HepG2 (cell line): ENCODE results near the gene SLC22A31. TPM values are rescaled to one million over a fixed set of nuclear protein-coding genes. Genes with fewer than 3 reads are reported as not detected.

Experiments
- ARHGAP35 ChIP-seq: sonication (generic); formaldehyde crosslinking; IDR thresholded peaks from 2 replicates; pipeline ENCODE4 v1.9.0; 2022; ENCODE audit warnings: mild to moderate bottlenecking, inconsistent platforms, moderate library complexity, missing genetic modification reagents, borderline replicate concordance
- ATM ChIP-seq: fragments of 450-650 bp; IDR thresholded peaks from 2 replicates; pipeline ENCODE4 v1.7.1; 2017; ENCODE audit warnings: mild to moderate bottlenecking, borderline replicate concordance
- IKZF1 ChIP-seq: fragments of 450-650 bp; IDR thresholded peaks from 2 replicates; pipeline ENCODE4 v1.7.1; 2016
- IRX3 ChIP-seq: sonication (generic); formaldehyde crosslinking; IDR thresholded peaks from 2 replicates; pipeline ENCODE4 v1.8.1; 2023; ENCODE audit warnings: mild to moderate bottlenecking, low read depth, missing genetic modification reagents, borderline replicate concordance
- KDM3A ChIP-seq: IDR thresholded peaks from 2 replicates; pipeline ENCODE4 v1.6.1; 2018; ENCODE audit warnings: low read depth, missing compliant biosample characterization
- MBD4 ChIP-seq: IDR thresholded peaks from 2 replicates; pipeline ENCODE4 v1.6.1; 2012; ENCODE audit warnings: low read length, inconsistent platforms, borderline replicate concordance
- MYC ChIP-seq: sonication (generic); formaldehyde crosslinking; IDR thresholded peaks from 2 replicates; pipeline ENCODE4 v1.9.0; 2021; ENCODE audit warnings: missing genetic modification reagents, borderline replicate concordance
- PHF5A ChIP-seq: IDR thresholded peaks from one replicate; pipeline ENCODE4 v1.6.1; 2018; ENCODE audit warnings: low read depth, missing genetic modification reagents; ENCODE audit not compliant: unreplicated experiment
- SKI ChIP-seq: fragments of 450-650 bp; IDR thresholded peaks from one replicate; pipeline ENCODE4 v1.6.1; 2018; ENCODE audit warnings: mild to moderate bottlenecking; ENCODE audit not compliant: partially characterized antibody
- U2AF2 ChIP-seq: fragments of 200-400 bp; formaldehyde crosslinking; IDR thresholded peaks from 2 replicates; pipeline ENCODE4 v1.6.1; 2017; ENCODE audit warnings: low read depth, mild to moderate bottlenecking, low read length
- ZBTB38 ChIP-seq: sonication (generic); formaldehyde crosslinking; IDR thresholded peaks from 2 replicates; pipeline ENCODE4 v1.5.1; 2020; ENCODE audit warnings: mild to moderate bottlenecking, missing genetic modification reagents
- ZNF780A ChIP-seq: sonication (generic); formaldehyde crosslinking; IDR thresholded peaks from 2 replicates; pipeline ENCODE4 v1.8.0; 2022; ENCODE audit warnings: mild to moderate bottlenecking, missing genetic modification reagents, moderate library complexity
- polyA plus RNA-seq, 8 experiments: library from polyadenylated mRNA; depleted of rRNA in 3 of 8; stranded (reverse) in 7 of 8; unstranded in 1 of 8; fragments of >200 nt; fragmentation: Illumina TruSeq in 4 of 8; extraction: Trizol in 4 of 8; gene quantifications; 2 replicates each; pipeline versions ENCODE4 v1.2.1 to v1.2.3, GENCODE V29; 2011 to 2016; ENCODE audit warnings: low read depth in 4 of 8, missing spikeins in 1 of 8, mixed read lengths in 1 of 8; ENCODE audit not compliant: insufficient read depth in 1 of 8
- total RNA-seq, 5 experiments: library from RNA; depleted of rRNA; stranded (reverse); fragments of >200 nt; fragmentation: Illumina TruSeq; extraction: Trizol; gene quantifications; 2 replicates each; pipeline ENCODE4 v1.2.3, GENCODE V29; 2016; ENCODE audit warnings: low read depth in 1 of 5
- TF ChIP-seq, protein P1 (sequence below): sonication (generic); formaldehyde crosslinking; IDR thresholded peaks from 2 replicates; pipeline ENCODE4 v1.5.1; 2020; ENCODE audit warnings: missing genetic modification reagents, mild to moderate bottlenecking, borderline replicate concordance
- TF ChIP-seq, protein P2 (sequence below): IDR thresholded peaks from 2 replicates; pipeline ENCODE4 v1.4.0; 2020; ENCODE audit warnings: mild to moderate bottlenecking, missing genetic modification reagents
- TF ChIP-seq, protein P3 (sequence below): IDR thresholded peaks from 2 replicates; pipeline ENCODE4 v1.6.1; 2016; ENCODE audit warnings: mild to moderate bottlenecking
- TF ChIP-seq, protein P4 (sequence below): sonication (generic); formaldehyde crosslinking; IDR thresholded peaks from 2 replicates; pipeline ENCODE4 v1.4.0; 2020; ENCODE audit warnings: mild to moderate bottlenecking, missing genetic modification reagents

The SLC22A31 gene
- total and polyA plus RNA-seq, 2 of the 13 experiments (the other 11 are each of a cell fraction or from before 2014, with no cell fraction given): 67.3 to 83.3 TPM

DNA sequence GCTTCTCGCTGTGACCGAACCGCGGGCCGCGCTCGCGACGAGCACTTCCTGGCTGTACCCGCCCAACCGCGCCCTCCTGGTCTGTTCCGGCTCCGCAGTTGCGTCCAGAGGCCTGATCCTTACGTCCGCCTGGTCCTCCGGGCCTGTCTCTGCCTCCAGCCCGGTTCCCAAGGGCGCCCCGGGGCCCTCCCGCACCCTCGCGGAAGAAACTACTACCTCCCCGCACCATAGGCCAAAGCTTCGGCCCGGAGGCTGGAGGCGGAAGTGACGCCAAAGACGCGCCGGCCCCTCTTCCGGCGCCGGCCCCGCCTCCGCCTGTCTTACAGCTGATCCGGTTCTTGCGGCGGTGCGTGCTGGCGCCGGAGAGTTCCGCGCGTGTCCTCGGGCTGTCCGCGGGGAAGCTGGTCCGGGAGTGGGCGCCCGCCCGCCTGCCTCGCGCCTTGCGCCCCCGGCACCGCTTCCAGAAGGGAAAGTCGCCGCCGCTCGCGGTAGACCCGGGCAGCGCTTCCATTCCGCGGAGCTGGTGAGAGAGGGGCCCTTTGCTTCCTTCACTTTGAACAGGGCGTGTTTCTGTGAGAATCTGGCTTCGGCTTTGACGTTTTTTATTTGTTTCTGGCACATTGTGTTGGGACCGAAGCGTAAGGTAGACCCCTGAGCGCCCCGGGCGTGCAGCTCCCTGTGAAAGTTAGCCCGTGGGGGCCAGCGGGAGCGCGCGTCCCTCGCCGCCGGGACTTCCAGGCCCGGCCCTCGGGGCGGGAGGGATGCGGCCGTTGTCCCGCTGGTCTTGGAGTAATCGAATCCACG lies 17.3 kb upstream of the SLC22A31 start, which contains the start of gene ZNF778 (continued):
- TF ChIP-seq ZBTB38 (CRISPR knock-in tag) (peak; percentile 83; the same call in 1 of the 2 replicates), ZNF780A (CRISPR knock-in tag) (no peak), PHF5A (CRISPR knock-in tag) (no peak), ATM (no peak), IKZF1 (no peak), MYC (peak; percentile 88; the same call in 1 of the 2 replicates), KDM3A (CRISPR knock-in tag) (peak; percentile 96), IRX3 (no peak; the same call in 1 of the 2 replicates), ARHGAP35 (CRISPR knock-in tag) (peak; percentile 60), MBD4 (no peak), U2AF2 (no peak), SKI (no peak)
- TF ChIP-seq, protein P1, sequence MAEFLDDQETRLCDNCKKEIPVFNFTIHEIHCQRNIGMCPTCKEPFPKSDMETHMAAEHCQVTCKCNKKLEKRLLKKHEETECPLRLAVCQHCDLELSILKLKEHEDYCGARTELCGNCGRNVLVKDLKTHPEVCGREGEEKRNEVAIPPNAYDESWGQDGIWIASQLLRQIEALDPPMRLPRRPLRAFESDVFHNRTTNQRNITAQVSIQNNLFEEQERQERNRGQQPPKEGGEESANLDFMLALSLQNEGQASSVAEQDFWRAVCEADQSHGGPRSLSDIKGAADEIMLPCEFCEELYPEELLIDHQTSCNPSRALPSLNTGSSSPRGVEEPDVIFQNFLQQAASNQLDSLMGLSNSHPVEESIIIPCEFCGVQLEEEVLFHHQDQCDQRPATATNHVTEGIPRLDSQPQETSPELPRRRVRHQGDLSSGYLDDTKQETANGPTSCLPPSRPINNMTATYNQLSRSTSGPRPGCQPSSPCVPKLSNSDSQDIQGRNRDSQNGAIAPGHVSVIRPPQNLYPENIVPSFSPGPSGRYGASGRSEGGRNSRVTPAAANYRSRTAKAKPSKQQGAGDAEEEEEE: no peak; the same call in 1 of the 2 replicates
- TF ChIP-seq, protein P2, sequence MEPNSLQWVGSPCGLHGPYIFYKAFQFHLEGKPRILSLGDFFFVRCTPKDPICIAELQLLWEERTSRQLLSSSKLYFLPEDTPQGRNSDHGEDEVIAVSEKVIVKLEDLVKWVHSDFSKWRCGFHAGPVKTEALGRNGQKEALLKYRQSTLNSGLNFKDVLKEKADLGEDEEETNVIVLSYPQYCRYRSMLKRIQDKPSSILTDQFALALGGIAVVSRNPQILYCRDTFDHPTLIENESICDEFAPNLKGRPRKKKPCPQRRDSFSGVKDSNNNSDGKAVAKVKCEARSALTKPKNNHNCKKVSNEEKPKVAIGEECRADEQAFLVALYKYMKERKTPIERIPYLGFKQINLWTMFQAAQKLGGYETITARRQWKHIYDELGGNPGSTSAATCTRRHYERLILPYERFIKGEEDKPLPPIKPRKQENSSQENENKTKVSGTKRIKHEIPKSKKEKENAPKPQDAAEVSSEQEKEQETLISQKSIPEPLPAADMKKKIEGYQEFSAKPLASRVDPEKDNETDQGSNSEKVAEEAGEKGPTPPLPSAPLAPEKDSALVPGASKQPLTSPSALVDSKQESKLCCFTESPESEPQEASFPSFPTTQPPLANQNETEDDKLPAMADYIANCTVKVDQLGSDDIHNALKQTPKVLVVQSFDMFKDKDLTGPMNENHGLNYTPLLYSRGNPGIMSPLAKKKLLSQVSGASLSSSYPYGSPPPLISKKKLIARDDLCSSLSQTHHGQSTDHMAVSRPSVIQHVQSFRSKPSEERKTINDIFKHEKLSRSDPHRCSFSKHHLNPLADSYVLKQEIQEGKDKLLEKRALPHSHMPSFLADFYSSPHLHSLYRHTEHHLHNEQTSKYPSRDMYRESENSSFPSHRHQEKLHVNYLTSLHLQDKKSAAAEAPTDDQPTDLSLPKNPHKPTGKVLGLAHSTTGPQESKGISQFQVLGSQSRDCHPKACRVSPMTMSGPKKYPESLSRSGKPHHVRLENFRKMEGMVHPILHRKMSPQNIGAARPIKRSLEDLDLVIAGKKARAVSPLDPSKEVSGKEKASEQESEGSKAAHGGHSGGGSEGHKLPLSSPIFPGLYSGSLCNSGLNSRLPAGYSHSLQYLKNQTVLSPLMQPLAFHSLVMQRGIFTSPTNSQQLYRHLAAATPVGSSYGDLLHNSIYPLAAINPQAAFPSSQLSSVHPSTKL (CRISPR knock-in tag): peak; percentile 69
- TF ChIP-seq, protein P3, sequence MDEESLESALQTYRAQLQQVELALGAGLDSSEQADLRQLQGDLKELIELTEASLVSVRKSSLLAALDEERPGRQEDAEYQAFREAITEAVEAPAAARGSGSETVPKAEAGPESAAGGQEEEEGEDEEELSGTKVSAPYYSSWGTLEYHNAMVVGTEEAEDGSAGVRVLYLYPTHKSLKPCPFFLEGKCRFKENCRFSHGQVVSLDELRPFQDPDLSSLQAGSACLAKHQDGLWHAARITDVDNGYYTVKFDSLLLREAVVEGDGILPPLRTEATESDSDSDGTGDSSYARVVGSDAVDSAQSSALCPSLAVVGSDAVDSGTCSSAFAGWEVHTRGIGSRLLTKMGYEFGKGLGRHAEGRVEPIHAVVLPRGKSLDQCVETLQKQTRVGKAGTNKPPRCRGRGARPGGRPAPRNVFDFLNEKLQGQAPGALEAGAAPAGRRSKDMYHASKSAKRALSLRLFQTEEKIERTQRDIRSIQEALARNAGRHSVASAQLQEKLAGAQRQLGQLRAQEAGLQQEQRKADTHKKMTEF (CRISPR knock-in tag): peak; percentile 97
- TF ChIP-seq, protein P4, sequence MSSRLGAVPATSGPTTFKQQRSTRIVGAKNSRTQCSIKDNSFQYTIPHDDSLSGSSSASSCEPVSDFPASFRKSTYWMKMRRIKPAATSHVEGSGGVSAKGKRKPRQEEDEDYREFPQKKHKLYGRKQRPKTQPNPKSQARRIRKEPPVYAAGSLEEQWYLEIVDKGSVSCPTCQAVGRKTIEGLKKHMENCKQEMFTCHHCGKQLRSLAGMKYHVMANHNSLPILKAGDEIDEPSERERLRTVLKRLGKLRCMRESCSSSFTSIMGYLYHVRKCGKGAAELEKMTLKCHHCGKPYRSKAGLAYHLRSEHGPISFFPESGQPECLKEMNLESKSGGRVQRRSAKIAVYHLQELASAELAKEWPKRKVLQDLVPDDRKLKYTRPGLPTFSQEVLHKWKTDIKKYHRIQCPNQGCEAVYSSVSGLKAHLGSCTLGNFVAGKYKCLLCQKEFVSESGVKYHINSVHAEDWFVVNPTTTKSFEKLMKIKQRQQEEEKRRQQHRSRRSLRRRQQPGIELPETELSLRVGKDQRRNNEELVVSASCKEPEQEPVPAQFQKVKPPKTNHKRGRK (CRISPR knock-in tag): no peak
